CD14-positive monocyte (primary cell): ENCODE data around the gene NCMAP. TPM values are rescaled to one million over a fixed set of nuclear protein-coding genes. Genes with fewer than 3 reads are reported as not detected.

Experiments used
- DNase-seq, 3 donors: peaks; one replicate each; pipeline ENCODE4 v3.0.0-alpha.2; 2011 to 2022
- H2AFZ ChIP-seq: 2 replicates; pipeline ENCODE4 v1.6.0; 2012; ENCODE audit warnings: mild to moderate bottlenecking, low read depth, low read length, inconsistent platforms; ENCODE audit not compliant: insufficient read depth, poor library complexity, severe bottlenecking
- H3K27ac ChIP-seq, 2 donors: 1 replicate in 1 of 2; 2 replicates in 1 of 2; pipeline ENCODE4 v1.5.1; 2012 to 2013; ENCODE audit warnings: low read length in 2 of 2, control low read depth in 1 of 2, inconsistent platforms in 1 of 2, low read depth in 1 of 2, mild to moderate bottlenecking in 1 of 2
- H3K27me3 ChIP-seq, 2 donors: one replicate each; pipeline versions ENCODE4 v1.6.0 to v1.6.1; 2011 to 2013; ENCODE audit warnings: low read length in 2 of 2; ENCODE audit not compliant: control insufficient read depth in 2 of 2, insufficient read depth in 2 of 2
- H3K36me3 ChIP-seq, 2 donors: replicated peaks in 1 of 2; 1 replicate in 1 of 2; 2 replicates in 1 of 2; pipeline versions ENCODE4 v1.5.1 to v1.6.1; 2012 to 2013; ENCODE audit warnings: low read length in 2 of 2, control low read depth in 1 of 2, inconsistent platforms in 1 of 2, mild to moderate bottlenecking in 1 of 2; ENCODE audit not compliant: insufficient read depth in 2 of 2, control insufficient read depth in 1 of 2
- H3K4me1 ChIP-seq, 2 donors: 1 replicate in 1 of 2; 2 replicates in 1 of 2; pipeline versions ENCODE4 v1.5.1 to v1.6.1; 2012 to 2013; ENCODE audit warnings: low read length in 2 of 2, control low read depth in 1 of 2, inconsistent platforms in 1 of 2, mild to moderate bottlenecking in 1 of 2, moderate library complexity in 1 of 2; ENCODE audit not compliant: insufficient read depth in 2 of 2, control insufficient read depth in 1 of 2
- H3K4me2 ChIP-seq: replicated peaks from 2 replicates; pipeline ENCODE3; 2012; ENCODE audit warnings: low read length, moderate library complexity, mild to moderate bottlenecking; ENCODE audit not compliant: poor library complexity, severe bottlenecking; ENCODE audit errors: extremely low read depth
- H3K4me3 ChIP-seq, 3 experiments: fragments of 200-600 bp in 1 of 3; sonication (generic) in 1 of 3; replicated peaks in 1 of 3; 1 replicate in 2 of 3; 2 replicates in 1 of 3; pipeline ENCODE4 v1.5.1; 2011 to 2013; ENCODE audit warnings: low read length in 3 of 3, mild to moderate bottlenecking in 3 of 3, control low read depth in 2 of 3, low read depth in 2 of 3, inconsistent platforms in 1 of 3, moderate library complexity in 1 of 3
- H3K79me2 ChIP-seq: 2 replicates; pipeline ENCODE4 v1.6.0; 2012; ENCODE audit warnings: mild to moderate bottlenecking, control low read depth, inconsistent platforms, low read length, moderate library complexity; ENCODE audit not compliant: insufficient read depth
- H3K9ac ChIP-seq: 2 replicates; pipeline ENCODE4 v1.6.0; 2017; ENCODE audit warnings: low read length, mild to moderate bottlenecking; ENCODE audit not compliant: insufficient read depth, poor library complexity, severe bottlenecking
- H3K9me3 ChIP-seq, 2 donors: replicated peaks in 1 of 2; 1 replicate in 1 of 2; 2 replicates in 1 of 2; pipeline versions ENCODE4 v1.5.1 to v1.6.1; 2012 to 2013; ENCODE audit warnings: low read length in 2 of 2, control low read depth in 1 of 2; ENCODE audit not compliant: control insufficient read depth in 1 of 2, insufficient read depth in 1 of 2
- H4K20me1 ChIP-seq: 2 replicates; pipeline ENCODE4 v1.6.0; 2012; ENCODE audit warnings: mild to moderate bottlenecking, low read length, control low read depth, moderate library complexity; ENCODE audit not compliant: insufficient read depth
- H3K27ac Mint-ChIP-seq, 7 donors: one replicate each; pipeline ENCODE4 v1.8.0; 2020; ENCODE audit warnings: mild to moderate bottlenecking in 7 of 7, mixed read lengths in 7 of 7, moderate library complexity in 6 of 7, inconsistent platforms in 2 of 7
- H3K27me3 Mint-ChIP-seq, 3 donors: one replicate each; pipeline ENCODE4 v1.8.0; 2021 to 2022; ENCODE audit warnings: low read depth in 3 of 3, mild to moderate bottlenecking in 3 of 3, mixed read lengths in 3 of 3, moderate library complexity in 3 of 3, inconsistent platforms in 1 of 3
- H3K36me3 Mint-ChIP-seq, 2 donors: one replicate each; pipeline ENCODE4 v1.8.0; 2020; ENCODE audit warnings: mixed read lengths in 2 of 2, inconsistent platforms in 1 of 2, mild to moderate bottlenecking in 1 of 2
- H3K4me1 Mint-ChIP-seq: one replicate; pipeline ENCODE4 v1.8.0; 2020; ENCODE audit warnings: mild to moderate bottlenecking, mixed read lengths
- H3K4me3 Mint-ChIP-seq, 2 donors: one replicate each; pipeline ENCODE4 v1.8.0; 2020; ENCODE audit warnings: mild to moderate bottlenecking in 2 of 2, mixed read lengths in 2 of 2, moderate library complexity in 1 of 2
- H3K9me3 Mint-ChIP-seq, 7 donors: one replicate each; pipeline ENCODE4 v1.8.0; 2020 to 2022; ENCODE audit warnings: mixed read lengths in 7 of 7, mild to moderate bottlenecking in 6 of 7, moderate library complexity in 6 of 7, inconsistent platforms in 2 of 7
- CTCF ChIP-seq: fragments of 200-600 bp; IDR thresholded peaks from one replicate; pipeline ENCODE4 v1.8.0; 2022; ENCODE audit warnings: antibody characterized with exemption, mild to moderate bottlenecking
- WGBS: methylation state at CpG from one replicate; pipeline ENCODE4 v1.1.5; 2013; ENCODE audit warnings: missing lambda C conversion rate; ENCODE audit not compliant: insufficient coverage; 5-methylcytosine and 5-hydroxymethylcytosine counted together
- intact Hi-C, 2 donors: fragments of 100-400 bp; cut with micrococcal nuclease; formaldehyde crosslinking; loops; one replicate each; pipeline versions ENCODE4 v1.15.0 to v1.15.1; 2023
- polyA plus RNA-seq, 3 donors: library from polyadenylated mRNA; depleted of rRNA in 1 of 3; unstranded in 2 of 3; stranded (reverse) in 1 of 3; fragments of 300-500 nt in 2 of 3; fragments of >200 nt in 1 of 3; fragmentation: Illumina TruSeq in 2 of 3; gene quantifications; 1 replicate in 2 of 3; 2 replicates in 1 of 3; pipeline ENCODE4 v1.2.3, GENCODE V29; 2012 to 2021

Gene NCMAP
- polyA plus RNA-seq, 3 donors: not detected

DNA sequence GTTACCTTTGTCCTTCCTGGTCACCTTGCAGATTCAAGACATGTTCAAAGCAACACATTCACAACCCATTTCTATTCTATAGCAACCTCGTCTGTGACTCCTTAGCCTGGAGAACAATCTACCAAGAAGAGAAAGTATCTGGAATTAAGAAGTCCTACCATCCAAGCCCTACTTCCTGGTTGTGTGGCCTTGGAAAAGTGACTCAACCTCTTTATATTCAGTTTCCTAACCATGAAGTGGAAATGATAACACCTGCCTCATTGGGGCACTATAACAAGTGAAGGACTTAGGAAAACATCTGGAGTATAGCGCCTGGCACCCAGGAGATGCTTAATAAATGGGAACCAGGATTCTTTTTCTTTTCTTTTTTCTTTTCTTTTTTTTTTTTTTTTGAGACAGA lies 50.7 kb downstream of the NCMAP start:
- intact Hi-C loops: no loop called here
- 71% methylated on average over 1 of the region's 2 CpGs for WGBS
- H4K20me1 ChIP-seq: no peaks in the 10 kb centered on the region

GRCh38 chr1:24609949-24610517 lies 54.1 kb downstream of the NCMAP start:
- WGBS: 100% methylated on average over 1 of the region's 3 CpGs

More for the DNA sequence above, 50.7 kb downstream of the NCMAP start:
- no peak overlapping the region for H3K4me3 ChIP-seq
- H3K27me3 Mint-ChIP-seq: peaks cover 0 to 6% (median 2%) of the 10 kb centered on the region in 3 donors
- no peak for TF ChIP-seq CTCF
- no peak overlapping the region for H2AFZ ChIP-seq
- H3K9me3 ChIP-seq: no peaks in the 10 kb centered on the region
- H3K79me2 ChIP-seq: no peaks in the 10 kb centered on the region
- DNase-seq: no peak
- no peaks in the 10 kb centered on the region for H3K36me3 Mint-ChIP-seq
- no peaks in the 10 kb centered on the region for H3K36me3 ChIP-seq
- H3K4me1 ChIP-seq: no peaks in the 10 kb centered on the region
- no peak overlapping the region for H3K4me3 Mint-ChIP-seq
- H3K4me2 ChIP-seq: no peak overlapping the region
- H3K9ac ChIP-seq: no peak overlapping the region
- H3K27ac ChIP-seq: no peak overlapping the region
- H3K4me1 Mint-ChIP-seq: no peaks in the 10 kb centered on the region
- no peak overlapping the region for H3K27ac Mint-ChIP-seq
- no peaks in the 10 kb centered on the region for H3K27me3 ChIP-seq
- H3K9me3 Mint-ChIP-seq: no peaks in the 10 kb centered on the region

More at GRCh38 chr1:24609949-24610517, 54.1 kb downstream of the NCMAP start:
- Mint-ChIP-seq H3K9me3 (peaks cover 0 to 3% (median 0%) of the 10 kb centered on the region in 7 donors), H3K36me3 (no peaks in the 10 kb centered on the region), H3K4me1 (no peaks in the 10 kb centered on the region), H3K27ac (no peak overlapping the region), H3K27me3 (peaks cover 3 to 13% (median 8%) of the 10 kb centered on the region in 3 donors), H3K4me3 (no peak overlapping the region)
- no peaks in the 10 kb centered on the region for H3K36me3 ChIP-seq
- H3K27ac ChIP-seq: no peak overlapping the region
- no peaks in the 10 kb centered on the region for H3K4me1 ChIP-seq
- no peak overlapping the region for H2AFZ ChIP-seq
- DNase-seq: no peak
- no peaks in the 10 kb centered on the region for H3K9me3 ChIP-seq
- H3K9ac ChIP-seq: no peak overlapping the region
- no peaks in the 10 kb centered on the region for H4K20me1 ChIP-seq
- H3K27me3 ChIP-seq: no peaks in the 10 kb centered on the region
- H3K4me3 ChIP-seq: no peak overlapping the region
- no peak overlapping the region for H3K4me2 ChIP-seq
- no peaks in the 10 kb centered on the region for H3K79me2 ChIP-seq
- intact Hi-C loops: no loop called here
- no peak for TF ChIP-seq CTCF
